NCI-H2171 (cell line): Measurements from ENCODE around the gene C17orf50.
A peak's percentile ranks its signal among the peaks of the same experiment; 100 is the strongest.

Experiments used
- DNase-seq: peaks from one replicate; lab custom pipeline; 2025; lab: John Stamatoyannopoulos, UW

C17orf50 gene

DNA sequence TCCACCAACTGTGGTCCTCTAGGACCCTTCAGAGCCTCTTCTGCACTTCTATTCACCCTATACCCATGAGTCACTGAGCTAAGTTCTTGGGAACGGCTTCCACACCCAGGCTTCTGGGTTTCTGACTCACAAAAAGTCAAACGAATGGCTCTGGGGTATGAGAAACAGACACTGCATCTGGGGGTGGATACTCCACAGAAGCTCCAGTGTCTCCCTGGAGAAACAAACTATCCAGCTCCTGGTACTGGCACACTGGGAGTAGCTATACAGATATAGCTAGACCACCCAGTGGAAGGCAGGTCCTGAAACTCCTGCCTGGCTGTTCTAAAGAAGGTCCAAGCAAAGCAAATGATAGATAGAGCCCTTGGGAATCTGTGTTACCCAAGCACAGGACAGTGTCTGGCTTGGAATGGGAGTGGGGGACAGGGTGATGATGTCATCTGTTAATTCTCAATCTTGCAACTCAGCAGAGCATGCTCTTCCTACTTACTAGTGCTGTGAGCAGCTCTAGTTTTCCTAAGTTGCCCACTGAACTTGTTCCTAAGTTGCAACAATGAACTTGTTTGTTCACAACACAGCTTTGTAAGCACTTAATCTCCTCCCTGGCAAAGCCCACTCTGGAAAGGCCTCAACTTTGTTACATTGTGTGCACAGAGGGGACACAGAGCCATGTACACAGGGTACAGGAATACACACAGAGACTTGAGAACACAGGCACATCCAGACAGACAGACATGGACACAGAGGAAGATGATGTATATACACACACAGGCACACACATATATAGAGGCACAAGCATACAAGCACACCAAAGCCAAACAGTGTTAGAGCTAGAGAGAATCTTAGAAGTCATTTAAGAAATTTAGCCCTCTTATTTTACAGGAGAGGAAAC, 28.0 kb downstream of the C17orf50 start:
- DNase-seq, result no peak

DNA sequence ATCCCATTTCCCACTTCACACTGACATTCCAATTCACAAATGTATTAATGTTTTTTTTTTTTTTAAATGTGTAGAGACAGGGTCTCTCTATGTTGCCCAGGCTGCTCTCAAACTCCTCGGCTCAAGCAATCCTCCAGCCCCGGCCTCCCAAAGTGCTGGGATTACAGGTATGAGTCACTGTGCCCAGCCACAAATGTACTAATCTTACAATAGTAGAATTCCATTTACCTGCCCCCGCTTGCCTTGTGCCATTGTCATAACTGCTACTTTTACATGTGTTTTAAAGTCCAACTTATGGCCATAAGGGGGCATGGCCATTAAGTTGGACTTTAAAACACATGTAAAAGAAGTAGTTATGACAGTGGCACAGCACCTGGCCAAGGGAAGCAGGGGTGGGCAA, 30.2 kb downstream of the C17orf50 start:
- DNase-seq, result no peak

DNA sequence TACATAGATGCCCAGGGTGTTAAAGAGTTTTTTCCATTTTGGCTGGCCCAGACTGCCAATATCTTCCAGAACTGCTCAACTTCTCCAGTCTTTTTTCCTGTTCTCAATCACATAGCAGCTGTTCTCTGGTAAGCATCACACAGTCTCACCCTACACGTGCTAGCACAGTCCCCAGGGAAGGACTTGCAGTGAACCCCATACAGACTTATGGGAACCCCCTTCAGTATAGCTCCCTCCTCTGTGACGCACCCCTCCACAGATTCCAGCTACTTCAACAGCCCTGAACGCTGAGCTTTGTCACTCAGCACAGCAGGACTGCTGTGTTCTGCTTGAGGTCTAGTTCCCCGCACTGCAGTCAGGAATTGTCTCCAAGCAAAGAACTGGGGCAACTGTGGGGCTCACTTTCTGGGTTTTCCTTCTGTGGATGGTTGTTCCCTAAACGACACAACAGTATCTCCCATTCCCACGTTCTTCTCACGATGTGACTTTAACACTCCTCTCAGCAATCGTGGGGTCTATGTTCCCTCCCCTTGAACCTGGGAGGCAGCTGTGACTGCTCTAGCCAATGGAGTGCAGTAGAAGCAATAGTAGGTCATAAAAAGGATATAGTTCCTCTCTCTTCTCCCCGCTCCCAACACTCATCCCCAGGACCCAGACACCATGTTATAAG, 31.1 kb downstream of the C17orf50 start:
- DNase-seq, result no peak

DNA sequence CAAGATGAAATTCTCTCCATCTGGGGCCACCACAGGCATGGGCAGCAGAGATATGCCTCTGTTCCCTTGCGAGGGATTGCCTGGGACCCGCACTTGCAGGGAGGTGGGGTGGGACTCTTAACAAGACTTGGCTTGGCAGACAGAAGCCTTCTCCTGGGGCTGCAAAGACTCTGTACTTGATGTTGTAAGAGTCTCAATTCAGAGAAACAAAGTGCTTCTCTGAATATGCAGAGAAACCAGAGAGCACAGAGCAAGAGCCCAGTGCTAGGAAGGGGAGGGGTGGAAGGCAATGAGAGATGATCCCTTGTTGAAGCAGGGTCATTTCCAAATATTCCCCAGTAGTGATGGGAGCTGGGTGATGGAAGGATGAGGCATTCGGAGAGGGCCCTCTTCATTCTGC, 32.6 kb downstream of the C17orf50 start:
- DNase-seq, result no peak

DNA sequence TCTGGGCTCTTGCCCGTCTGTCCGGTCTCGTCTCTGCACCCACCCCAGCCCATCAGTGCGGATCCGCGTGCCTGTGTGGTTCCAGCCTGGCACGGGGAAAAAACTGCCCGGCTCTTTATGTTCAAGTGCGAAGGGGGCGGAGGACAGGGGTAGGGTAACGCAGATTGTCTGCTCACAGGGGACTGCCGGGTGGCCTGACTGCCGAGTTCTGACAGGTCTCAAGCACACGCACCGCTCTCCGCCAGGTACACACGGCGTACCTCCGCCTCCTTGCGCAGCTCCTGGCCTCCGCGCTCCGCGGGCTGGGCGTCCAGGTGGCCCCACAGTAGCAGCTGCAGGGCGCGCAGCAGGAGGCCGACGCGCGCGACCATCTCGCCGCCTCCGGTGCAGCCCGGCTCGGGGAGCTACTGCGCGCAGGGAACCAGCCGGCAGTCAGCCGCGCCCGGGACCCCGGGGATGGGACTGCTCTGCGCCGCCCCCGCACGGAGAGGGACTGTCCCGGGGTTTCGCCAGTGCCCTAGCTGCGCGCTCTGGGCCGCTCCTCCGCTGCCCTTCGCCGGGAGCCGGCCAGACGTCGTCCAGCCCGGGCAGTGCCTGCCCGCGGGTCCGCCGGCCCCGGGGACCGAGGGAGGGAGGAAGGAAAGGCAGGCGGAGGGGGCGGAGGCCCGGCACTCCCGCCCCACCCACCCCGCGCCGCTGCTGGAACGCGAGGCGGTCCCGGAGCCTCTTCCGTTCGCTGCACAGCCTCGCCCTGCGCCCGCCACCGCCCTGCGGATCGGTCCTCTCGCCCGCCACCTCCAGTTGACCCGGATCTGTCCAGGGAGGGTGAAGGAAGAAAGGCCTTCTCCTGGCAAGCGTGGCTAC, 34.6 kb downstream of the C17orf50 start, which contains the start of gene MMP28:
Gene MMP28 (minus strand): TSS at position 635 of the 864 bp plus-strand sequence. CDS start 264 bp downstream, at position 371.
- peak; percentile 56 for DNase-seq

DNA sequence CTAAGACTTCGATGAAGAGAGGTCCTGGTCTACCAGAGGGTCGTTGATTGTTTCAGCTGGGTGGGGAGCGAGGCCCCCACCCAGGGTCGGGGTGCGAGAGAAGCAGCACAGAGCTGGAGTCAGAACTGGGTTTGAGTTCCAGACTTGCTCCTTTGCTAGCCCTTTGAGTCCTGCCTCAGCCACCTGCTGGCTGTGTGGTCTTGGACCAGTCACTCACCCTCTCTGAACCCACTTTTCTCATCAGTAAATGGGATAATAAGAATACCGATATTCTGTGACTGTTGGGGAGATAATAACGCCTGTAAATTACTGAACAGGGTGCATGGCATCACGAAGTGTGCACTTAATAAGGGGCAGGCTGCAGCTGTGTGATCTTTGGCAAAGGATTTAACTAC, 35.2 kb downstream of the C17orf50 start:
- DNase-seq, result no peak

DNA sequence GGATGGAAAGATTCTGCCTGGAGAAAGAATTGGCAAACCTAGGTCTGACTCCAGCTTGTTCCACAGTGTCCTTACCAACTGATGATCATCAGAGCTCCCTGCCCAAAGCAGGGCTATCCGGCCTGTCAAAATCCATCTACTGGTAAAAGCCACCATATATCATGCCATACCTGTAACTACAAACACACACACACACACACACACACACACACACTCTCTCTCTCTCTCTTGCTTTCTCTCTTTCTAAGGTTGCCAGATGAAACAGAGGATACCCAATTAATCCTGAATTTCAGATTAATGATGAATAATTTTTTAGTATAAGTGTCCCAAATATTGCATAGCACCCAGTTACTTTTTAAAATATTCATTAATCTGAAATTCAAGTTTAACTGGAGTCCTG, 36.3 kb downstream of the C17orf50 start:
- no peak for DNase-seq

DNA sequence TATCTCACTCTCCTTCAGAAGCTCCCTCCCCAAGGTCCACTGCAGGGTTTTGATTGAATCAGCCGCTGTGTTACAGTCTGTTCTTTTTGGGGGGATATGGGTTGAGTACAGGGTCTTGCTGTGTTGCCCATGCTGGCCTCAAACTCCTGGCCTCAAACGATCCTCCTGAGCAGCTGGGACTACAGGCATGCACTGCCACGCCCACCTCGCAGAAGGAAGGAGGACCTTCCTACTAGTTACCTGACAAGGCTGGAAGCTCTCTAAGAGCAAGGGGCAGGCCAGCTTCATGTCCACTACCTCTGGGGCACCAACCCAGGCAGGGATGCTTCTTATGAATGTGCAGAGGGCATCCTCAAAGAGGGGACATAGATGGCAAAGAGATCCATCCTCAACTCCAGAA, 36.7 kb downstream of the C17orf50 start:
- DNase-seq, result no peak

DNA sequence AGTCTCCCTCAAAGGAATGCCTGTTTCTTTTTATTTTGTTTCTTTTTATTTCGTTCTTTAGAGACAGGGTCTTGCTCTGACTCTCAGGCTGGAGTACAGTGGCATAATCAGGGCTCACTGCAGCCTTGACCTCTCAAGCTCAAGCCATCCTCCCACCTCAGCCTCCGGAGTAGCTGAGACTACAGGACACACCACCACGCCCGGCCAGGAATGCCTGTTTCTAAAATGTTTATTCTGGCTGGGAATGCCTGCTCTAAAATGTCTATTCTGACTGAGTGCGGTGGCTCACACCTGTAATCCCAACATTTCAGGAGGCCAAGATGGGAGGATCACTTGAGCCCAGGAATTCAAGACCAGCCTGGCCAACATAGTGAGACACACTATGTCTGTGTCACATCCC, 37.2 kb downstream of the C17orf50 start:
- no peak for DNase-seq

DNA sequence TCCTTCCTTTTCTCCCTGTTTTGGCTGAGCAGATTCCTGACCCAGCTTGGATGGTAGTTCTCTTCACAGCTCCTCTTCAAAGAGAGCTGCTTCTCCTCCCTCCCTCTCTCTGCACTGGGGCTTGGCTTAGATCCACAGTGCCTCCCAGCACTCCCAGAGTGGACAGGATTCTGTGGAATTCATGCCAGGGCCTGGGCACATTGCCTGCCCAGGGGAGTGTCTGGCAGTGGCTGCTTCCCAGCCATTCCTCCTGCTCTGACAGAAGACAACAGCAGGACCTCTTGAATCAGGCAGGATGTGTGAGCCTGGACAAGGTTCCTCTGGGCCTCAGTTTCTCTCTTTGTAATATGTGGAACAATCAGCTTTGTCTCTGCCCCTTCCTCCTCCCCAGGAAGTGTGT, 39.3 kb downstream of the C17orf50 start:
- no peak for DNase-seq

DNA sequence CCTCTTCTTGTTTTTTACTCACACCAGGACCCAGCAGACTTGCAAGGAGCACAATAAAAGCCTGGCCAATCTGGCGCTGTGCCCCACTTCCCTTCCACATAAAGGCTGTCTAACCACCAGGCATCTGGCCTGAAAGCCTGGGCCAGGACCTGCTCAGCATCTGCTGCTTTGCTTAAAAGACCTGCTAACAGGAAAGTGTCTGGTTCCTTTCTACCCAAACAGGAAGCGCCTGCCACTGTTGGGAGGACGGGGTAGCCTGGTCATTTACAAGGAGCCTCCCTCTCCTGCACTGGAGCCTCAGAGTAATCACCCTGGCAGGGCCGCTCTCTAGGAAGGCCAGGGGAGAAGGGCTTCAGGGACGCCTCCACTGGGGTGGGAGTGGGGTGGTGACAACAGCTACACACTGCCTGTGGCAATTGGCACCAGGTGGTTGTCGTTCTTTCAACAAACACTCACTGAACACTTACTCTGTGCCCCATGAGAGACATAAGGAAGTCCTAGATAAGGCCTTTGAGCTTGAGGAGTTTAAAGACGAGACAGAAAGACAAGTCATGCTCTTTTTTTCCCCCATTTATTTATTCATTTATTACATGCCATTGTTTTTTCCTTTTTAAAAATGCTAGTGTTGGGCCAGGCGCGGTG, 41.0 kb downstream of the C17orf50 start:
- peak; percentile 59 for DNase-seq

DNA sequence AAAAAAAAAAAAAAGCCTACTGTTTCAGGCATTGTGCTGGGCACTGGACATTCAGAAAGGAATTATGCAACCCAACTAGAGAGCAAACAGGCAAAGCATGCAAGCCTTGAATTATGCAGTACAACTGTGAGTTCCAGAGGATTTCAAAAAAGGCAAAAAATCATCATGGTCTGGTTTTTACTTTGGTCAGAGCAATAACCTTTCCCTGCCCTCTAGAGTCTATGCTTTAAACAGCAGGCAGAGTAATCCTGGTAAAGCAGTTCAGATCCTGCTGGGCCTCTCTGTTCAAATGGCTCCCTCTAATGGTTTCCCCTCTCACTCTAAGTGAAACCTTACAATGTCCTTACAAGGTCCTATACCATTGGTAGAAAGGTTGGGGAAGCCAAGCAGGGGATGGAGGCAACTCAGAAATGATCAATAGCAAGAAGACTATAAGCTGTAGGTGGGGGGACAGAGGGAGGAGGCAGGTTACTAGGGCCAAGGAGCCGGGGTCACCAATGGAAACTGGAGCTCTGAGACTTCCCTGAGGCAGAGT, 44.0 kb downstream of the C17orf50 start:
- DNase-seq, result peak; percentile 49

DNA sequence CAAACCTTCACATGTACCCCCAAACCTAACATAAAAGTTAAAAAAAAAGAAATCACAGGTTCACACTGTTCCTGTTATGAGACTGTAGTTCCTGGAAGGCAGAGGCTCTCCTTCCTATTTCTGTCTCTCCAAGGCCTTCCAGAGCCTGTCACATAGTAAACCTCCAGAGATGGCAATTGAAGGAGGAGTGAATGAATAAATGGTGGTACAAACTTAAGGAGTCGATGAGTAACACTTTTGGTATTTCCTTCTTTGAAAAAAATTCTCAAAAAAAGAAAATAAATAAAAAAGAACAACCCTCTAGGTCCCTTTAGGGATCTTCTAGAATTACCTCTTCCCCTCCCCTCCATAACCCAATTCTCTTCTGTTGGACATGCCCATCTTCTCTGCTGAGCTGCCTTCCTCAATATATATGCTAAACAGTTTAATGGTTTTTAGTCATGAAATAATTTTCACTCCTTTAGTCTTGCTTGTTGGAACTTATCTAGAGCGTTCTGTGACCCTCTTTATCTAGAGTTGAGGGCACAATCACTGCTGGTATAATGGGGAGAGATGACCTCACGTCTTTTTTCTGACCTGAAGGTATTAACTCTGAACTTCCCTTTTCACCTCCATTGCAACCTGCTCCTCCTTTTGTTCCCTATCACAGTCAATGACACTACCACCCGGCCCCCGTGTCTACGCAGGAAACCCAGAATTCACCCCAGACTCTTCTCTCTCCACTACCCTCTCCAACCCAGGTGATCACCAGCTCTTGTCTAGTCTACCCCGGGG, 46.9 kb downstream of the C17orf50 start:
- no peak for DNase-seq

DNA sequence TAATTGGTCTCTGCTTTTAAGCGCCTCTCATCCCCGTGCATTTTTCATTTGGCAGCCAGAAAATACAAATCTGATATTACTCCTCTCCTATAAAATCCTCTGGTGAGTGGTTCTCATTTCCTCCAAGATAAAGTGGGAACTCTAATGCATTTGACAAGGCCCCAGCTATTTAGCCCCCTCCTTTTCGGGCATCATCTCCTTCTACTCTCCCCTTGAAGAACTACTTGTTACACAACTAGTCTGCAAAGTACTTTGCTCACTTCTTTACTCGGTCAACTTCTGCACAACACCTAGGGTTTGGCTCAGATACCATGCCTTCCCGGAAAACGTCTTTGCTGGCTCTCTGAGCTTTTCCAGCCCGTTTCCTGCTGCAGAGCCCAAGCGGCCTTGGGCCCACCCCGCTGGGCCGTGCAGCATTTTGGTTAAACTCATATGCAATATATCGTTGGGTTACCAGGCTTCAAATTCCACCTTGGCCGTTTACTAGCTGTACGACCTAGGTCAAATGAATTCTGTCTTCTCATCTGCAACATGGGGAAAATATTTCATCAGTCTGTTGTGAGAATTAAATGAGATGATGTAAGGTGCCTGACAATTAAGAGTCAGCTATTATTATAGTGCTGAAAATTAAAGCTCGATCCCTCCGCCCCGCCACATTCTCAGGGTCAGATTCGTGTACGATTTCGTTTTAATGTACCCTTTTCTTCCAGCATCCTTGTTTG, 47.7 kb downstream of the C17orf50 start:
- DNase-seq, result no peak

DNA sequence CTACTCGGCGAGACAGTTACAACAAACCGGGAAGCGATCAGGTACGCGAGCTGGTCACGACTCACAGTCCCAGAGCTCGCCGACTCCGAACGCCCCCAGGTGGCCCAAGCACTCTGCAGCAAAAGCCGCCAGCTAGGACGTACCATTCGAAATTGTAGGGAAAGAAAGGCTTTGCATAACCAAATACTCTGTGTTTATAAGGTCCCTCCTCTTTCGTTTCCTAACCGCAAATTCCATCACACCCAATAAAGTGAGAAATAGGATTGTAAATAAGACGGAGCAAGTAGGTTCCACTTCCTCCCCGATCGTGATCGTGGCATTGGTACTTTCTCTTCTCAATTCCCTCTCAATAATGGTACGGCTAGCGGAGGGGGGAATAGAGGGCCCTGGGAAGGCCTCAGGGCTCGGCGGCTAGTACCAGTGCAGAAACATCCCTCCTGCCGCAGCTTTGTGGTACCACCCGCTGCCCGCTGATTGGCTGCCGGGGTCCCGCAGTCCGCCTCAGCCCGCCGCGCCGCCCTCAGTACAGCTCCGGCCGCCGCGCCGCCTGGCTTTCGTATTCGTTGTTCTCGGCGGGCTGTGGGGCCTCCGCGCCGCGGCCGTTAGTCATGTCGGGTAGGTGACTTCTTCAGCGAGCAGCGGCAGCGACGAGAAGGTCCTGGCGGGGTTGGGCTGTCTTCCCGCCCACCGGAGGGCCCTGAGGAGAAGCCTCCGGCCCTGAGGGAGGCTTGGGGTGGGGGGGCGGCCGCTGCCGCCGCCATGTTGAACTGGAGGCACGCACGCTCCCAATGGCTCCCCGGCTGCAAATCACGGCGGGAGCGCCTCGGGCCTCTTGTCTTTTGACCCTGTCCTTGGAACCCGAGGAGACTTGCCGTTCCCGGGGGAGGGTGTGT, 48.5 kb downstream of the C17orf50 start, which contains the start of gene TAF15:
Gene TAF15 (plus strand): TSS at position 523 of the 893 bp plus-strand sequence. CDS start 86 bp downstream, at position 609.
- peak; percentile 96 for DNase-seq

DNA sequence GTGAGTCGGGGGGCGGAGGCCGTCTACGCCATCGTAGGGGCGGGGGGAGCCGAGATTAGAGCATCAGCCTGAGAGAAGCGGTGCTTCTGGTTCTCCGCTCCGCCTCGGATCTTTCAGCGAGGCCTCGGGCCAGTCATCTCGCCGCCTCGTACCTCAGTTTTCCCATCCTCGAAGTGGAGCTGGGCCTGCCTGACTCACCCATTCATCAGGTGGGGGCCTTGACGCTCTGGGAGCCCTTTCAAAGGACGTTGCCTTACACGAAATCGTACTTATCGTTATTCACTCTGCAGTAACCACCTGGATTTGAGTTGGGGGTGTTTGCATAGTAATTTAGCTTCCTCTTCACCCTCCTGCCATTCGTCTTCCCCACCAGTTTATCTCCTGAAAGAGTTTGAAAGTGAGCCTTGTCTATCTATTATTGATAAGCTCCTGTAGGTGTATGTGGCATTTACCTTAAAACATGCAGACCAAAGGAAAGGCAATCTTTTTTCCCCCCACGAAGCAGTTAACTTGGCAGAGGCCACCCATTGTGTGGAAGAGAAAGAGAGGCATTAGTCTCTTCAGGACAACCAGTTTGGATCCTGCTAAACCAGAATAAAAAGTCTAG, 49.3 kb downstream of the C17orf50 start:
- DNase-seq, result no peak

DNA sequence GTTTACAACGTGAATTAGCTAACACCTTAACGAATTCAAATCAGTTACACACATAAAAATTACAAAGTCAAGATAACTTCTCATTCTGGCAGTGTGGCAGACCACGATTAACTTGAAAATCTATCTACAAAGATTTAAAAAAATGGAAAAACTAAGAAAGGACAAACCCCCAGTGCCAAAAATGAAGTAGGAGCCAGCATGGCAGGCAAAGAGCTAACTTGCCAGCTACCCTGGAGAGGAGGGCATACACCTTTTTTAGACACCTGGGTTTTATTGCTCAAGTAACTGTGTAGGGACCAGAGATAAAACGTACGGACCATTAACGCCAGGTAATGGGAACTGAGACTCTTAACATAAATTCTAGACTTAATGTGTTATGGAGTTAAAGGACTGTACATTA, 51.1 kb downstream of the C17orf50 start:
- DNase-seq, result no peak

DNA sequence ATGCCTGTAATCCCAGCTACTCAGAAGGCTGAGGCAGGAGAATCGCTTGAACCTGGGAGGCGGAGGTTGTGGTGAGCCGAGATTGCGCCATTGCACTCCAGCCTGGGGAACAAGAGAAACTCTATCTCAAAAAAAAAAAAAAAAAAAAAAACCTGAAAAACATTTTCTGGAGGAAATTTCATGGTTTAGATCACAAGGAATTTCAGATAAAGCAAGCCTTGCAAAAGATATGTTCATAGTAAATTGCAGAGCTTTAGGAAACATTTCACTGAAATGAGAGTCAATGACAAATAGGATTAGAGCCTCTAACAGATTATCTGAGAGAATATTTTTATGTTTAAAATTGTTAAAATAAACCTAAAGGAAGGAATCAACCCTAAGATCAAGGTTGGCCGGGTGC, 51.8 kb downstream of the C17orf50 start:
- no peak for DNase-seq
